ENCODE measurements around the gene ASZ1.
"Not testable (repeated sequence)": the region's sequence is repeated elsewhere in the genome, so short reads cannot be mapped to it uniquely, and the experiment has no call there.

ASZ1 gene

GRCh38 chr7:117427258-117427701 lies at the start of gene ASZ1:
ASZ1 (minus strand) TSS chr7:117427493; CDS start chr7:117427460, 33 bp downstream.
- no peak for DNase-seq (ENCODE audit: low read depth)

GRCh38 chr7:117476557-117477215 lies 49.4 kb upstream of the ASZ1 start:
- DNase-seq (ENCODE audit: low read depth): no peak

GRCh38 chr7:117472335-117472734 lies 45.0 kb upstream of the ASZ1 start:
- DNase-seq (ENCODE audit: low read depth): no peak

GRCh38 chr7:117470777-117471176 lies 43.5 kb upstream of the ASZ1 start:
- no peak for DNase-seq (ENCODE audit: low read depth)

GRCh38 chr7:117468174-117468573 lies 40.9 kb upstream of the ASZ1 start:
- no peak for DNase-seq (ENCODE audit: low read depth)

GRCh38 chr7:117460815-117461214 lies 33.5 kb upstream of the ASZ1 start:
- not testable (repeated sequence) for DNase-seq (ENCODE audit: low read depth)

- DNase-seq (ENCODE audit: low read depth): no peak
Observed at GRCh38 chr7:117459735-117460134, 32.4 kb upstream of the ASZ1 start.

GRCh38 chr7:117458977-117459583 lies 31.8 kb upstream of the ASZ1 start:
- DNase-seq (ENCODE audit: low read depth): peak; percentile 1

- no peak for DNase-seq (ENCODE audit: low read depth)
Observed at GRCh38 chr7:117448655-117449054, 21.4 kb upstream of the ASZ1 start.

- no peak for DNase-seq (ENCODE audit: low read depth)
Observed at GRCh38 chr7:117446220-117446815, 19.0 kb upstream of the ASZ1 start.

GRCh38 chr7:117445206-117445605 lies 17.9 kb upstream of the ASZ1 start:
- DNase-seq (ENCODE audit: low read depth): no peak

GRCh38 chr7:117444646-117445045 lies 17.4 kb upstream of the ASZ1 start:
- no peak for DNase-seq (ENCODE audit: low read depth)

GRCh38 chr7:117435475-117436043 lies 8.3 kb upstream of the ASZ1 start:
- no peak for DNase-seq (ENCODE audit: low read depth)

- no peak for DNase-seq (ENCODE audit: low read depth)
Observed at GRCh38 chr7:117424090-117424829, 3.0 kb downstream of the ASZ1 start.

GRCh38 chr7:117414591-117414990 lies 12.7 kb downstream of the ASZ1 start:
- not testable (repeated sequence) for DNase-seq (ENCODE audit: low read depth)

- no peak for DNase-seq (ENCODE audit: low read depth)
Observed at GRCh38 chr7:117412946-117413559, 14.2 kb downstream of the ASZ1 start.

- no peak for DNase-seq (ENCODE audit: low read depth)
Observed at GRCh38 chr7:117412390-117412789, 14.9 kb downstream of the ASZ1 start.

GRCh38 chr7:117411539-117411938 lies 15.8 kb downstream of the ASZ1 start:
- no peak for DNase-seq (ENCODE audit: low read depth)

GRCh38 chr7:117408831-117409230 lies 18.5 kb downstream of the ASZ1 start:
- DNase-seq (ENCODE audit: low read depth): no peak

- DNase-seq (ENCODE audit: low read depth): no peak
Observed at GRCh38 chr7:117405519-117405918, 21.8 kb downstream of the ASZ1 start.

GRCh38 chr7:117403737-117404136 lies 23.6 kb downstream of the ASZ1 start:
- no peak for DNase-seq (ENCODE audit: low read depth)

- no peak for DNase-seq (ENCODE audit: low read depth)
Observed at GRCh38 chr7:117402109-117402508, 25.2 kb downstream of the ASZ1 start.
